Erythroblast (primary cell): ENCODE data around the gene TSGA10.

Experiments
- GATA1 ChIP-seq: IDR thresholded peaks from 2 replicates; pipeline ENCODE4 v1.6.1; 2011; ENCODE audit warnings: low read depth, mild to moderate bottlenecking, control low read depth, low read length, moderate library complexity
- POLR2A ChIP-seq: IDR thresholded peaks from 2 replicates; pipeline ENCODE4 v1.6.1; 2011; ENCODE audit warnings: mild to moderate bottlenecking, low read length

GRCh38 chr2:99152199-99152895, 2.4 kb downstream of the TSGA10 start:
- TF ChIP-seq POLR2A, result no peak
- TF ChIP-seq GATA1, result no peak
